GM18508 (cell line): ENCODE data around the gene RPL28.
A peak's percentile ranks its signal among the peaks of the same experiment; 100 is the strongest.

Source experiments
- ATAC-seq: cut with Tn5 transposase; IDR thresholded peaks from one replicate; pipeline ENCODE4 v1.9.1; 2021; ENCODE audit warnings: moderate number of reproducible peaks; ENCODE audit not compliant: insufficient read depth, unreplicated experiment

Gene RPL28

DNA sequence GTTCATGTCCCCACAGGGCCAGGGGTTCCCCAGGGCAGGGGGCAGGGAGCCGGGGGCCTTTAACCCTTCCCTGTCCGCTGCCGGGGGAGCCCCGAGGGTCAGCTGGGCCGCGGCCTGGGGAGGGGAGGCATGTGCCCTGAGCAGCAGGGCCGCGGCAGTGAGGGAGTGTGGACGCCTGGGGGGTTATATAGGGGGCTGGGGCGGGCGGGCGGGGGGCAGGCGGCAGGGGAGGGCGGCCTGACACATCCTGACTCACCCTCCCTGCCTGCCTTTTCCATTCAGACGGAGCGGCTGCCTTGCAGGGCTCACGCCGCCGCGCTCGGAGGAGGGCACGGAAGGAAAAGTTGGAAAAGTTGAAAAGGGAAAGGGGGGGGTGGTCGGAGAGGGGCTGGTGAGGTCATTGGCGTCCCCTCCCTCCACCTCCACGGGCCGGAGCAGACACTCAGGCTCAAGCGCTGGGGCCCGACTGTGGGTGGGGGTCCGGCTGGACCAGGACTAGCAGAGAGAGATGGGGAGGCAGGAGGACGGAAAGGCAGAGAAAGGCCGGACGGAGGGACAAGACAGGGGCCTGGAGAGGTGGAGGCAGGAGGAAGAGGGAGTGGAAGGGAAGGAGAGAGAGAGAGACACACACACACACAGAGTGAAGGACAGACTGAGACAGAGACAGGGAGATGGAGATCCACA lies 15.3 kb upstream of the RPL28 start, which contains the start of gene IL11:
TSS of gene IL11 (minus strand) at position 159 of the 684 bp plus-strand sequence. CDS start at position 6, 153 bp downstream.
- no peak for ATAC-seq

DNA sequence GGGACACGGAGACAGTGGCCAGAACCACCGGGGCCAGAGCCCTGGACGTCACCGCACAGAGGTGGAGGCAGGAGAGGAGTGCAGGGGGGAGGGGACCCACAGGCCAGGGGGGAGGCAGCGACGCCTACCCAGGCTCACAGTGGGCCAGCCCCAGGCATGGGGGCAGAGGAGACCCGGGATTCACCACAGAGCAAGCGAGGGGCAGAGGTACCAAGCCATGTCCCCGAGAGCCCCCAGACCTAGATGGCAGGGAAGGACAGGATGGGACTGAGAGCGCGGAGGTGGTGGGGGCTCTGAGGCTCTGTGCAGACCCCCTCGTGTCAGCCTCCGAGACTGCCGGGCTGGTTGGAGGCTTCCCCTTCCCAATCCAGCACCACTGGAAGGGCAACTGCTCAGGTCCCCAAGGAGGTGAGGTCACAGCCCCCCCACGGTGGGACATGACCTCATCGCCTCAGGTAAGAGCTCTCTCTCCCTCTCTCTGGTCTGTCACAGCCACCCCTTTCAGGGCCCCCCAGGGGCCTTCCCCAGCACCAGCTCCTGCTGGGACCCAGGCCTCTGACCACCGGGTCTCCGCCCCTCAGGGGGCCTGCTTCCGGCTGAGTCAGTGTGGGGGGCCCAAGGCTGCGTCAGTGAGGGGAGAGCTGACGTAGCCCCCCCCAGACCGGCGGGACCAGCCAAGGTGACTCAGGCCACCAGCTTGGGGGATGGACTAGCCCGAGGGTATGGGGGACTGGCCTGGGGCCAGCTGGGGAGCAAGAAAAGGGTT lies 13.2 kb upstream of the RPL28 start:
- no peak for ATAC-seq

DNA sequence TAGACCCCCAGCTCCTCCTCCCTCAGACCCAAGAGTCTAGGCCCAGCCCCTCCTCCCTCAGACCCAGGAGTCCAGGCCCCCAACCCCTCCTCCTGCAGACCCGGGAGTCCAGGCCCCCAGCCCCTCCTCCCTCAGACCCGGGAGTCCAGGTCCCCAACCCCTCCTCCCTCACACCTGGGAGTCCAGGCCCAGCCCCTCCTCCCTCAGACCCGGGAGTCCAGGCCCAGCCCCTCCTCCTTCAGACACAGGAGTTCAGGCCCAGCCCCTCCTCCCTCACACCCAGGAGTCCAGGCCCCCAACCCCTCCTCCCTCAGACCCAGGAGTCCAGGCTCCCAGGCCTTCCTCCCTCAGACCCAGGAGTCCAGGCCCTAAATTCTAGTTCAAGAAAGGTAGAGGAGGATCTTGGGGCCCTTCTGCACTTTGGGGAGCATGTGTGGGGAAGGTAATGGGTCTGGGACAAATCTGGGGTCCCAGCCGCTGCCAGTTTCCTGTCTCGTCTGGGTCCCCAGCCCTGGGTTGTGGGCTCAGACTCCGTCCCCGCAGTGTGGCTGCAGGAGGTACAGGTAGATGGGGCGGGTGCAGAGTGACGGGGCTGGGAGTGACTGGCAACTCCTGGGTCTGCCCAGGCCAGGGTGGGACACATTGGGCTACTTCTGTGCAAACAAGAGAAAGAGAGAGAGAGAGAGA lies 12.3 kb upstream of the RPL28 start:
- no peak for ATAC-seq

DNA sequence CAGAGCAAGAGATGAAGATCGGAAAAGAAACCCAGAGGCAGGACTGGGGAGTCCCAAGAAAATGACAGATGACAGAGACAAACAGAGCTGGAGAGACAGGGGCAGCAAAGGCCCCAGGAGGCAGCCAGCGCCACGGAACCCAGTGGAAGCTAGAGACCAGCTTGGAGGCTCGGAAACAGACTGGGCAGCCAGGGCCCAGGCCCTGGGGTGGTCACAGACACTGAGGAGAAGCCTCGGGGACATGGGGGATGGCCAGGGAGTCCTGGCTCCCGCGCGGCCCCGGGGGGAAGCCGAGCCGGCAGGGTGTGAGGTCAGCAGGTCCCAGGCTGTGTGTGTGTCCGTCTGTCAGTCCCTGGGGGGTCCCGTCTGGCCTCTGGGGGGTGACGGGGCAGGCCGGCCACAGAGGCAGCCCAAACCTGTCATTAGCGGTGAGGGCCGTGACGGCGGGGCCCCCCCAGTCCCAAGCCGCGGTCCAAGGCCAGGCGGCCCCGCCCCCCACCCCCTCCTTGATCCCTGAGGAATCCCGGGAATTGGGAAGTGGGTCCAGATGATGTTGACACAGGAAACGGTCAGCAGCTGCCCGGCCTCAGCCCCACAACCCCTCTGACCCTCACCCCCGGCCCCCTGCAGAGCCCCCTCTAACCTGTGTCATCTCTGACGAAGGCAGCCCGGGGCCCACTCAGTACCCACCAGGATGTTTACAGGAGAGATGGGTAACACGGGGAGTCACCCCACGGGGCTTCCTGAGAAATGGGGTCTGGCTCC lies 11.6 kb upstream of the RPL28 start:
- no peak for ATAC-seq

- ATAC-seq = no peak
These were observed 9.3 kb upstream of the RPL28 start, which contains the start of gene TMEM190 for GRCh38 chr19:55376241-55376933. TMEM190 (plus strand) TSS chr19:55376826; CDS start chr19:55376854, 28 bp downstream.

- ATAC-seq = no peak
These were observed 8.2 kb upstream of the RPL28 start for GRCh38 chr19:55377356-55378131.

DNA sequence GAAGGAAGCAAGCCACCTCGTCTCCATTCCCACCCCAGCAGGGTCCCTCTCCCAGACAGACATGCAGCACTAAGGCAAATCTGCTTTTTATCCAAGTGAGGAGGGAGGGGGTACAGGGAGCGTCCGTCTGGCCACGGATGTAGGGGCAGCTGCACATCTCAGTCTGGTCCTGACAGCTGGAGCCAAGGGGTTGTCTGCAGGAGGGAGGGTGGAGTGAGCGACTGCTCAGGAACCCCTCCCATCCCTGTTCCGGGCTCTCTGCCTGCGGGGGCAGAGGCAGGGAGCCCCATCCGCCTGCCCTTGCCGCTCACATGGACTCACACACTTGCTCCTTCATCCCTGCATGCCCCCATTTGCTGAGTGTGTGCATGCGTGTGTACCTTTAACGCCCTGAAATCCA lies 6.6 kb upstream of the RPL28 start:
- ATAC-seq = no peak

DNA sequence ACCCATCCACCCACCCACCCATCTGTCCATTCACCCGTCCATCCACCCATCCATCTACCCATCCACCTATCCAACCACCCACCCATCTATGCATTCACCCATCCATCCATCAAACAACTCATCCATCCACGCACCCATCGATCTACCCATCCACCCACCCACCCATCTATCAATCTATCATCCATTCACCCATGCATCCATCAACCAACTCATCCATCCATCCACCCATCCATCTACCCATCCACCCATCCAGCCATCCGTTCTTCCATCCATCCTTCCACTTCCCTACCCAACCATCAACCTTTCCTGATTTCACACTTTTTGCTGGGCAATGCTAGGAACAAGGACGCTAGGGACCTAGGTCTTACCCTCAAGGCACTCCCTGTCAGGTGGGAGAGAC lies 3.7 kb upstream of the RPL28 start:
- no peak for ATAC-seq

GRCh38 chr19:55382522-55383054 lies 3.1 kb upstream of the RPL28 start:
- ATAC-seq = no peak

DNA sequence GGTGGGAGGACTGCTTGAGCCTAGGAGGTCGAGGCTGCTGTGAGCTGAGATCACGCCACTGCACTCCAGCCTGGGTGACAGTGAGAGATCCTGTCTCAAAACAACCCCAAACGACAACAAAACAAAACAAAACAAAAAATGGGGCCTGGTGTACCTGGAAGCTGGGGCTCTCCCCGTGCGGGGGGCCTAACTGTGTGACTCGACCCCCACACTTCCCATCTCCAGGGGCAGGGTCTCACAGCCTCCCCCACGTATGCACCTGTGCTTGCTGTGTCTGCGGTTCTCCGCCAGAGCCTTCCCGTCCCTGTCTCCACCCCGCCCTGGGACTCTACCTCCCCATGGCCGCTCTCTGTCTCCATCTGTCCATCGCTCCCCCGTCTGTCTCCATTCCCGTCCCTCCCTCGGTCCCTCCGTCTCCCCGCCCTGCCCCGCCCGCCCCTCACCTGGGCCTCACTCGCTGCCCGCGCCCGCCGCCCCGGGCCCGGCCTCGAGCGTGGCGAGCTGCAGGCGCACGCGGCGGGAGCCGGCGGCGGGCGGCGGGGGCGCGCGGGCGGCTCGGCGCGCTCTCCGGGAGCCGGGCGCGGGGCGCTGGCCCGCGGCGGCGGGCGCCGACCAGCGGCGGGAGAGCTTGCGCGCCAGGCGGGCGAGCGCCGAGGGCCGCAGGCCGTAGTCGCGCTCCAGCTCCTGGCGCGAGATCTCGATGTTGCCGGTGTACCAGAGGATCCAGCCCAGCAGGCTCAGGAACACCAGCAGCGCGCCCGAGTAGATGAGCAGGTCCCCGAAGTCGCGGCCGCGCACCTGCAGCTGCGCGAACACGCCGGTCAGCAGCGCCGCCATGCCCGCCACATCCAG lies 2.2 kb upstream of the RPL28 start:
- no peak for ATAC-seq

- ATAC-seq = no peak
These were observed 1.4 kb upstream of the RPL28 start, which contains the start of gene TMEM238 for GRCh38 chr19:55384131-55384919. TMEM238 (minus strand) TSS chr19:55384292; CDS start chr19:55384259, 33 bp downstream.

- ATAC-seq = peak; percentile 31
These were observed 610 bp upstream of the RPL28 start for GRCh38 chr19:55384920-55385723.

DNA sequence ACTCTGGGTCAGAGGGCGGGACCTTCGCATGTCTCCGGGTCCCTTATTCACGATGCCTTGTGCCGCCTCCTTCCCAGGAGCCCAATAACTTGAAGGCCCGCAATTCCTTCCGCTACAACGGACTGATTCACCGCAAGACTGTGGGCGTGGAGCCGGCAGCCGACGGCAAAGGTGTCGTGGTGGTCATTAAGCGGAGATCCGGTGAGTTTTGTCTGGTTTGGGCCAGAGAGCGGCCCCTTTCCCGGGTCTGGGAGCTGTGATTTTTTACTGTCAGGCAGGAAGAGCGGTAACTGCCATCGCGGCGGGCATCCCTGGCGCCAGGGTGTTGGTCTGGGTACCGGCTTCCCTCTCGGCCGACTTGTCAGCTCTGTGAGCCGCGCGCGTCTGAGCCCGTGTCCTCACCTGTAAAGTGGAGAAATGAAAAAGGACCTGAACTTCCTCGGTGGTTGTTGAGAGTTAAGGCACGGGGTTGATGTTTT lies 800 bp downstream of the RPL28 start:
- ATAC-seq = no peak

- no peak for ATAC-seq
These were observed 2.2 kb downstream of the RPL28 start for GRCh38 chr19:55387736-55388497.
